Panc1 (cell line): ENCODE results near the gene SLC4A4. TPM values are rescaled to one million over a fixed set of nuclear protein-coding genes. Genes with fewer than 3 reads are reported as not detected.
A peak's percentile ranks its signal among the peaks of the same experiment; 100 is the strongest.

Experiments
- ATAC-seq: fragments of 200-7000 bp; cut with Tn5 transposase; 2 replicates; pipeline ENCODE4 v1.9.1; 2020; ENCODE audit warnings: mild to moderate bottlenecking, moderate library complexity
- BruUV-seq: library from RNA; stranded (reverse); fragments of 400-500 nt; replicated peaks from 2 replicates; lab custom pipeline; 2021; lab: Mats Ljungman, UMichigan
- CTCF ChIA-PET: fragments of 300-600 bp; sonication (Branson Sonifier 250); formaldehyde crosslinking; loops from one replicate; lab custom pipeline; 2022; ENCODE audit warnings: antibody characterized with exemption; lab: Charles Lee
- POLR2A ChIA-PET: fragments of 300-600 bp; sonication (Branson Sonifier 250); formaldehyde crosslinking; loops from one replicate; lab custom pipeline; 2022; ENCODE audit warnings: antibody characterized with exemption; lab: Charles Lee
- DNase-seq: peaks from one replicate; pipeline ENCODE4 v3.0.0-alpha.2; 2010; ENCODE audit warnings: low read depth, low spot score
- H3K27ac ChIP-seq: 2 replicates; pipeline ENCODE4 v1.5.1; 2011; ENCODE audit warnings: mild to moderate bottlenecking, low read length, inconsistent platforms
- H3K27me3 ChIP-seq: fragments of 200-500 bp; sonication (Bioruptor generic); 2 replicates; pipeline ENCODE4 v1.6.0; 2014; ENCODE audit warnings: low read length, inconsistent platforms; ENCODE audit not compliant: control insufficient read depth, insufficient read depth
- H3K36me3 ChIP-seq: fragments of 200-500 bp; sonication (Bioruptor generic); 2 replicates; pipeline ENCODE4 v1.5.1; 2014; ENCODE audit warnings: inconsistent platforms, mild to moderate bottlenecking, low read length, moderate library complexity; ENCODE audit not compliant: control insufficient read depth, insufficient read depth
- H3K4me1 ChIP-seq: 2 replicates; pipeline ENCODE4 v1.5.1; 2011; ENCODE audit warnings: inconsistent platforms, mild to moderate bottlenecking, low read length, moderate library complexity; ENCODE audit not compliant: control insufficient read depth, insufficient read depth
- H3K4me3 ChIP-seq, 2 experiments: 2 replicates each; pipeline ENCODE4 v1.5.1; 2011 to 2012; ENCODE audit warnings: low read depth in 2 of 2, low read length in 2 of 2, mild to moderate bottlenecking in 2 of 2, inconsistent platforms in 1 of 2, moderate library complexity in 1 of 2
- H3K9me3 ChIP-seq: fragments of 200-500 bp; sonication (Bioruptor generic); 2 replicates; pipeline ENCODE4 v1.5.1; 2014; ENCODE audit warnings: low read depth, mild to moderate bottlenecking, inconsistent platforms, low read length, moderate library complexity; ENCODE audit not compliant: control insufficient read depth, insufficient read depth
- CTCF ChIP-seq: fragments of 450-650 bp; IDR thresholded peaks from 2 replicates; pipeline ENCODE4 v1.5.1; 2017; ENCODE audit warnings: mild to moderate bottlenecking
- POLR2AphosphoS5 ChIP-seq: IDR thresholded peaks from 2 replicates; pipeline ENCODE4 v1.6.1; 2012; ENCODE audit warnings: mild to moderate bottlenecking, low read depth, low read length, moderate library complexity
- REST ChIP-seq, 2 experiments: IDR thresholded peaks; 2 replicates each; pipeline ENCODE4 v1.6.1; 2011 to 2012; ENCODE audit warnings: low read depth in 2 of 2, control low read depth in 1 of 2, low read length in 1 of 2, mild to moderate bottlenecking in 1 of 2, moderate library complexity in 1 of 2; ENCODE audit not compliant: insufficient read depth in 1 of 2
- SIN3A ChIP-seq: IDR thresholded peaks from 2 replicates; pipeline ENCODE4 v1.6.1; 2012; ENCODE audit warnings: low read depth, mild to moderate bottlenecking, low read length, moderate library complexity, borderline replicate concordance; ENCODE audit not compliant: insufficient read depth
- TCF7L2 ChIP-seq: IDR thresholded peaks from 2 replicates; pipeline ENCODE4 v1.6.1; 2011; ENCODE audit warnings: mild to moderate bottlenecking, low read depth, low read length, inconsistent platforms
- in situ Hi-C: cut with HindIII; loops from 2 replicates; pipeline ENCODE4 v1.10.0; 2016; ENCODE audit warnings: low sequenced_read_pairs, low pct_unique_long_range_greater_than_20kb
- intact Hi-C: fragments of 100-400 bp; cut with micrococcal nuclease; formaldehyde crosslinking; loops from one replicate; pipeline ENCODE4 v1.10.0; 2022; ENCODE audit not compliant: unreplicated experiment
- total RNA-seq: library from RNA; stranded (reverse); gene quantifications from one replicate; pipeline ENCODE4 v1.2.1, GENCODE V29; 2021; ENCODE audit not compliant: unreplicated experiment

The SLC4A4 gene
- total RNA-seq, 1 experiment from 2014 or later, result 0.26 TPM

- ATAC-seq (no peak), DNase-seq (no peak)
- no TSS peak for BruUV-seq
- intact Hi-C loops, result no loop called here
- no peaks in the 10 kb centered on the region for H3K27me3 ChIP-seq
- TF ChIP-seq TCF7L2 (no peak), CTCF (peak; percentile 10; the same call in 1 of the 2 replicates)
- H3K27ac ChIP-seq, result no peak overlapping the region
- H3K36me3 ChIP-seq, result no peaks in the 10 kb centered on the region
- ChIA-PET CTCF (no interaction called here), POLR2A (no interaction called here)
- no peaks in the 10 kb centered on the region for H3K4me1 ChIP-seq
- no peaks in the 10 kb centered on the region for H3K9me3 ChIP-seq
- in situ Hi-C loops, result no loop called here
- no peak overlapping the region for H3K4me3 ChIP-seq
Observed at GRCh38 chr4:71553605-71554004, 214.8 kb downstream of the SLC4A4 start.

- TF ChIP-seq TCF7L2 (no peak), REST (IDR thresholded peaks at IDR 0.05; ENCODE audit: insufficient read depth in 1 of 2, low read depth in 2 of 2, low read length in 1 of 2) (no peak), CTCF (no peak), POLR2AphosphoS5 (no peak), SIN3A (no peak)
- DNase-seq (no peak), ATAC-seq (no peak)
- BruUV-seq, result no TSS peak
- no peaks in the 10 kb centered on the region for H3K27me3 ChIP-seq
- no peak overlapping the region for H3K4me3 ChIP-seq
- ChIA-PET POLR2A (no interaction called here), CTCF (no interaction called here)
- no peaks in the 10 kb centered on the region for H3K4me1 ChIP-seq
- H3K36me3 ChIP-seq, result no peaks in the 10 kb centered on the region
- H3K27ac ChIP-seq, result no peak overlapping the region
- in situ Hi-C loops (no loop called here), intact Hi-C loops (no loop called here)
- H3K9me3 ChIP-seq, result no peaks in the 10 kb centered on the region
Observed at GRCh38 chr4:71554025-71554424, 215.2 kb downstream of the SLC4A4 start.

GRCh38 chr4:71558248-71558647 is 219.4 kb downstream of the SLC4A4 start:
- no peak overlapping the region for H3K27ac ChIP-seq
- no peak overlapping the region for H3K4me3 ChIP-seq
- no peaks in the 10 kb centered on the region for H3K4me1 ChIP-seq
- no peaks in the 10 kb centered on the region for H3K9me3 ChIP-seq
- no TSS peak for BruUV-seq
- no peak for TF ChIP-seq SIN3A
- no peak for TF ChIP-seq REST (IDR thresholded peaks at IDR 0.05; ENCODE audit: insufficient read depth in 1 of 2, low read depth in 2 of 2, low read length in 1 of 2)
- TF ChIP-seq POLR2AphosphoS5, result no peak
- no peak for TF ChIP-seq TCF7L2
- TF ChIP-seq CTCF, result no peak
- H3K27me3 ChIP-seq, result no peaks in the 10 kb centered on the region
- H3K36me3 ChIP-seq, result no peaks in the 10 kb centered on the region
- ChIA-PET CTCF (no interaction called here), POLR2A (no interaction called here)
- in situ Hi-C loops, result no loop called here
- DNase-seq (no peak), ATAC-seq (no peak)
- intact Hi-C loops, result no loop called here
